Measurements from ENCODE around the gene PARP12.

- TF ChIP-seq ZNF274 (IDR thresholded peaks at IDR 0.05; ENCODE audit: low read depth, low read length) (no peak), YY1 (IDR thresholded peaks at IDR 0.05; ENCODE audit: insufficient read depth, insufficient read length) (no peak), SUZ12 (IDR thresholded peaks at IDR 0.05; ENCODE audit: extremely low read depth, insufficient read depth, insufficient read length) (no peak)
Observed at GRCh38 chr7:140051820-140052219, 10.9 kb downstream of the PARP12 start.
